Keratinocyte (primary cell): ENCODE data around the gene SPHK1. TPM values are rescaled to one million over a fixed set of nuclear protein-coding genes. Genes with fewer than 3 reads are reported as not detected.

ENCODE experiments used
- DNase-seq: peaks from one replicate; pipeline ENCODE4 v3.0.0-alpha.2; 2011; ENCODE audit warnings: low read depth, missing footprints, low spot score
- FAIRE-seq: peaks from 2 replicates; lab custom pipeline; 2011; peaks lifted over from hg19 to GRCh38; lab: Jason Lieb, UNC
- H2AFZ ChIP-seq: 2 replicates; pipeline ENCODE4 v1.6.0; 2012; ENCODE audit warnings: low read length, control low read depth, inconsistent platforms; ENCODE audit not compliant: control insufficient read depth
- H3K27ac ChIP-seq: 2 replicates; pipeline ENCODE4 v1.5.1; 2011; ENCODE audit warnings: low read length; ENCODE audit not compliant: control insufficient read depth, insufficient read depth
- H3K27me3 ChIP-seq: 3 replicates; pipeline ENCODE4 v1.6.0; 2011; ENCODE audit warnings: low read length; ENCODE audit not compliant: control insufficient read depth, insufficient read depth; ENCODE audit errors: extremely low read depth
- H3K36me3 ChIP-seq, 2 experiments: 2 replicates in 1 of 2; 3 replicates in 1 of 2; pipeline ENCODE4 v1.5.1; 2011; ENCODE audit warnings: low read length in 2 of 2, mild to moderate bottlenecking in 1 of 2; ENCODE audit not compliant: control insufficient read depth in 2 of 2, insufficient read depth in 2 of 2; ENCODE audit errors: extremely low read depth in 1 of 2
- H3K4me1 ChIP-seq: 3 replicates; pipeline ENCODE4 v1.5.1; 2011; ENCODE audit warnings: low read length; ENCODE audit not compliant: control insufficient read depth, insufficient read depth; ENCODE audit errors: extremely low read depth
- H3K4me2 ChIP-seq: 3 replicates; pipeline ENCODE4 v1.6.0; 2011; ENCODE audit warnings: low read depth, low read length; ENCODE audit not compliant: control insufficient read depth, insufficient read depth; ENCODE audit errors: extremely low read depth
- H3K4me3 ChIP-seq, 3 experiments: fragments of 200-600 bp in 1 of 3; sonication (generic) in 1 of 3; 2 replicates in 2 of 3; 3 replicates in 1 of 3; pipeline ENCODE4 v1.5.1; 2011 to 2016; ENCODE audit warnings: low read length in 3 of 3, mild to moderate bottlenecking in 3 of 3, control low read depth in 2 of 3, inconsistent platforms in 1 of 3, low read depth in 1 of 3, mixed read lengths in 1 of 3, mixed run types in 1 of 3, moderate library complexity in 1 of 3; ENCODE audit not compliant: control insufficient read depth in 2 of 3, insufficient read depth in 2 of 3; ENCODE audit errors: extremely low read depth in 1 of 3
- H3K79me2 ChIP-seq: 2 replicates; pipeline ENCODE4 v1.6.0; 2012; ENCODE audit warnings: low read length; ENCODE audit not compliant: control insufficient read depth, insufficient read depth
- H3K9ac ChIP-seq: 3 replicates; pipeline ENCODE4 v1.6.0; 2011; ENCODE audit warnings: low read length; ENCODE audit not compliant: control insufficient read depth, insufficient read depth; ENCODE audit errors: extremely low read depth
- H3K9me1 ChIP-seq: 3 replicates; pipeline ENCODE4 v1.6.0; 2011; ENCODE audit warnings: low read length; ENCODE audit not compliant: control insufficient read depth, insufficient read depth; ENCODE audit errors: extremely low read depth
- H3K9me3 ChIP-seq: 2 replicates; pipeline ENCODE4 v1.5.1; 2012; ENCODE audit warnings: low read depth, low read length; ENCODE audit not compliant: control insufficient read depth
- H4K20me1 ChIP-seq: 3 replicates; pipeline ENCODE4 v1.6.0; 2011; ENCODE audit warnings: low read length; ENCODE audit not compliant: control insufficient read depth, insufficient read depth; ENCODE audit errors: extremely low read depth
- EZH2 ChIP-seq: IDR thresholded peaks from one replicate; pipeline ENCODE4 v1.6.1; 2012; ENCODE audit warnings: inconsistent platforms, mild to moderate bottlenecking, low read length, moderate library complexity
- dilution Hi-C: fragments of 300-500 bp; cut with MboI; formaldehyde crosslinking; loops from one replicate; pipeline ENCODE4 v1.7.0; 2020; ENCODE audit warnings: low sequenced_read_pairs; ENCODE audit not compliant: extremely low pct_ligation_motif_present
- polyA plus RNA-seq, 5 experiments: library from polyadenylated mRNA; depleted of rRNA in 3 of 5; stranded (reverse) in 3 of 5; stranded (forward) in 1 of 5; unstranded in 1 of 5; fragments of >200 nt; gene quantifications; 1 replicate in 1 of 5; 2 replicates in 3 of 5; 3 replicates in 1 of 5; pipeline versions ENCODE4 v1.2.1 to v1.2.3, GENCODE V29; 2011 to 2012; ENCODE audit warnings: missing spikeins in 2 of 5, low read depth in 1 of 5, low replicate concordance in 1 of 5
- TF ChIP-seq, protein P1 (sequence below), 3 experiments: IDR thresholded peaks in 1 of 3; conservative IDR thresholded peaks in 1 of 3; optimal IDR thresholded peaks in 1 of 3; 2 replicates in 2 of 3; 3 replicates in 1 of 3; pipeline versions ENCODE3 to v1.5.1; 2011; ENCODE audit warnings: low read length in 3 of 3, mild to moderate bottlenecking in 3 of 3, moderate library complexity in 2 of 3, control low read depth in 1 of 3, inconsistent platforms in 1 of 3; ENCODE audit not compliant: insufficient read depth in 2 of 3; ENCODE audit errors: extremely low read depth in 1 of 3

SPHK1 gene
- polyA plus RNA-seq, 1 donor (not counting 4 experiments of a cell fraction or from before 2014, with no cell fraction given), result 50.2 TPM

- peaks cover 19% of the 10 kb centered on the region for H3K4me1 ChIP-seq
- H3K4me2 ChIP-seq, result peak overlapping the region; percentile 90
- FAIRE-seq (no peak), DNase-seq (no peak)
- peaks cover 5% of the 10 kb centered on the region for H4K20me1 ChIP-seq
- H3K9me1 ChIP-seq, result no peaks in the 10 kb centered on the region
- H3K36me3 ChIP-seq, result peaks cover 20 to 25% of the 10 kb centered on the region in 2 experiments
- H3K27me3 ChIP-seq, result no peaks in the 10 kb centered on the region
- peaks cover 34% of the 10 kb centered on the region for H3K79me2 ChIP-seq
- no peak for TF ChIP-seq EZH2
- TF ChIP-seq, protein P1, sequence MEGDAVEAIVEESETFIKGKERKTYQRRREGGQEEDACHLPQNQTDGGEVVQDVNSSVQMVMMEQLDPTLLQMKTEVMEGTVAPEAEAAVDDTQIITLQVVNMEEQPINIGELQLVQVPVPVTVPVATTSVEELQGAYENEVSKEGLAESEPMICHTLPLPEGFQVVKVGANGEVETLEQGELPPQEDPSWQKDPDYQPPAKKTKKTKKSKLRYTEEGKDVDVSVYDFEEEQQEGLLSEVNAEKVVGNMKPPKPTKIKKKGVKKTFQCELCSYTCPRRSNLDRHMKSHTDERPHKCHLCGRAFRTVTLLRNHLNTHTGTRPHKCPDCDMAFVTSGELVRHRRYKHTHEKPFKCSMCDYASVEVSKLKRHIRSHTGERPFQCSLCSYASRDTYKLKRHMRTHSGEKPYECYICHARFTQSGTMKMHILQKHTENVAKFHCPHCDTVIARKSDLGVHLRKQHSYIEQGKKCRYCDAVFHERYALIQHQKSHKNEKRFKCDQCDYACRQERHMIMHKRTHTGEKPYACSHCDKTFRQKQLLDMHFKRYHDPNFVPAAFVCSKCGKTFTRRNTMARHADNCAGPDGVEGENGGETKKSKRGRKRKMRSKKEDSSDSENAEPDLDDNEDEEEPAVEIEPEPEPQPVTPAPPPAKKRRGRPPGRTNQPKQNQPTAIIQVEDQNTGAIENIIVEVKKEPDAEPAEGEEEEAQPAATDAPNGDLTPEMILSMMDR (optimal IDR thresholded peaks at IDR 0.05 in 1 of 3, IDR thresholded peaks at IDR 0.05 in 1 of 3, conservative IDR thresholded peaks at IDR 0.05 in 1 of 3; ENCODE audit: extremely low read depth in 1 of 3, insufficient read depth in 2 of 3, low read length in 3 of 3), result no peak
- H3K27ac ChIP-seq, result no peak overlapping the region
- peak overlapping the region in 1 of 3 experiments; percentile 76 for H3K4me3 ChIP-seq
- H2AFZ ChIP-seq, result no peak overlapping the region
- dilution Hi-C loops, result no loop called here
- H3K9ac ChIP-seq, result no peak overlapping the region
- no peaks in the 10 kb centered on the region for H3K9me3 ChIP-seq
Measured at GRCh38 chr17:76386966-76387765, 2.8 kb downstream of the SPHK1 start.

DNA sequence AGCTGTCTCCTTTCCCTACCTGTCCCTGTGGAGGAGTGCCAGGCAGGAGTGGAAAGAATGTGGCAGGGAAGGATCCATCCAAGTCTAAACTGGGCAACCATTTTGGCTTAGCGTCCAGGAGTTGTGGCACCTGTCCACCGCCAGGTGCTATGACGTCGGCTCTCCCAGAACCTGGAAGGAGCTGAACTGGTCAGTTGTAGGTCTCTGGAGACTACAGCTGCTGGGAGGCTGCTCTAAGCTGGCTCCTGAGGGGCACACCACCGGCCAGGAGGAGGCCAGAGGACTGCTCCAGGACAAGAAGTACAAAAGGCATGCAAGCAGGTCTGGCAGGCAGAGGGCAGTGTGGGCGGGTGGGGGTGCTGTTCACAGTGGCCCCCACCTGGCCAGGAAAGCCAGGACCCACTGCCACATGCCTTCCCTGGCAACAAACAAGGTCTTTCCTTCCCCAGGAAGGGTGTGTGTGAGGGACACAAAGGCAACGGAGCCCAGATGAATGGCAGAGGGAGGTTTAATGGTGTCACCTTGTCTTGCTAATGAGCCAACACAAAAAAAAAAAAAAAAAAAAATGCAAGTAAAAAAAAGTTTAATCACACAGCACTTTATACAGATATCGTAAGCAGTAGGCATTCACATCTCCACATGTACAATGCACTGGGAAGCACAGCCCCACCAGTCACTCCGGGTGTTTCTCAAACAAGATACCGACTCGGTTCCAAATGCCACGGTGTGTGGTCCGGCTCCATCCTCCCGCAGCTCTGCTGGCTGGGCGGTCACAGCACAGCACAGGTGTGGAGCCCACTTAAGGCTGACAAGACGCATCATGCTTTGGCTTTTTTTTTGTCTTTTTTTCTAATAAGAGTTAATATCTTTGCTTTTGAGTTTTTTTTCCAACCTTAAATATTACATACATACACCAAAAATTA lies 4.8 kb downstream of the SPHK1 start:
- TF ChIP-seq EZH2, result no peak
- TF ChIP-seq, protein P1 (optimal IDR thresholded peaks at IDR 0.05 in 1 of 3, IDR thresholded peaks at IDR 0.05 in 1 of 3, conservative IDR thresholded peaks at IDR 0.05 in 1 of 3; ENCODE audit: extremely low read depth in 1 of 3, insufficient read depth in 2 of 3, low read length in 3 of 3), result peak in 2 of 3 experiments; percentile 18 to 46
- Histone ChIP-seq H3K9me3 (no peaks in the 10 kb centered on the region), H3K36me3 (peaks cover 20 to 33% of the 10 kb centered on the region in 2 experiments), H3K9me1 (no peaks in the 10 kb centered on the region), H3K4me2 (no peak overlapping the region), H3K27me3 (no peaks in the 10 kb centered on the region), H3K4me3 (no peak overlapping the region), H3K9ac (no peak overlapping the region), H4K20me1 (peaks cover 5% of the 10 kb centered on the region), H3K79me2 (peaks cover 34% of the 10 kb centered on the region), H3K4me1 (peaks cover 12% of the 10 kb centered on the region), H2AFZ (no peak overlapping the region), H3K27ac (no peak overlapping the region)
- DNase-seq (no peak), FAIRE-seq (no peak)
- dilution Hi-C loops, result no loop called here
